Esophagus muscularis mucosa (tissue), 4 donors: Measurements from ENCODE around the gene PRDM15.

Experiments
- CTCF ChIP-seq, 3 experiments: fragments of 200-600 bp in 2 of 3; fragments of 450-650 bp in 1 of 3; sonication (generic) in 2 of 3; IDR thresholded peaks; one replicate each; pipeline ENCODE4 v1.5.1; 2017 to 2019; ENCODE audit warnings: antibody characterized with exemption in 3 of 3, mild to moderate bottlenecking in 2 of 3, moderate library complexity in 1 of 3
- EP300 ChIP-seq: sonication (generic); formaldehyde crosslinking; IDR thresholded peaks from one replicate; pipeline ENCODE4 v1.6.1; 2017; ENCODE audit warnings: antibody characterized with exemption
- POLR2A ChIP-seq: fragments of 450-650 bp; IDR thresholded peaks from one replicate; pipeline ENCODE4 v1.6.1; 2017; ENCODE audit warnings: antibody characterized with exemption, moderate library complexity, mild to moderate bottlenecking, low read depth
- POLR2AphosphoS5 ChIP-seq, 2 donors: sonication (generic); formaldehyde crosslinking; IDR thresholded peaks; one replicate each; pipeline ENCODE4 v1.6.1; 2017; ENCODE audit warnings: antibody characterized with exemption in 2 of 2

- no peak for TF ChIP-seq CTCF (IDR thresholded peaks at IDR 0.05)
- TF ChIP-seq POLR2AphosphoS5 (IDR thresholded peaks at IDR 0.05) = no peak
- TF ChIP-seq POLR2A = no peak
- no peak for TF ChIP-seq EP300
These were observed at the start of gene PRDM15 for GRCh38 chr21:41879190-41879998.
